VCaP (cell line): ENCODE results near the gene VPS39.

Source experiments
- H3K27ac ChIP-seq: fragments of 450-650 bp; 2 replicates; pipeline ENCODE4 v1.5.1; 2017
- TF ChIP-seq, protein P1 (sequence below): fragments of 450-650 bp; conservative IDR thresholded peaks from 2 replicates; pipeline ENCODE4 v1.5.1; 2017; ENCODE audit warnings: mild to moderate bottlenecking, moderate library complexity

The VPS39 gene

DNA sequence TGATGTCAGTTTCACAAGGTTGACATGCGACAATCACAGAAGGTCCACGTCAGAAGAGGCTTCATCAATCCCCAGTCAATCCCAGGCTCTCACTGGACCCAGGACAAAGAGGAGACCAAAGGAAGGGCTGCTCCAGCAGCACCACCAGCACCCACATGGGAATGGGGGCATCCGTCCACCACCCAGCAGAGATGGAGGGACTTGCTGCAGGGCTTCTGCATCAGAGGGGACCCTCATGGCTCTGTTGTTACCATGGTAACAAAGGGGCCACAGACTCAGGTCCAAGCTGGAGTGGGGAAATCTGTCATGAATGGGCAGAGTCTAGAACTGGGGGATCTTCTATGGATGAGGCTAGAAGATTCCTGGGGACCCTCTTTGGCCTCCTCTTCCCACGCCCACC lies 64.7 kb downstream of the VPS39 start:
- H3K27ac ChIP-seq, result no peak overlapping the region
- TF ChIP-seq, protein P1, sequence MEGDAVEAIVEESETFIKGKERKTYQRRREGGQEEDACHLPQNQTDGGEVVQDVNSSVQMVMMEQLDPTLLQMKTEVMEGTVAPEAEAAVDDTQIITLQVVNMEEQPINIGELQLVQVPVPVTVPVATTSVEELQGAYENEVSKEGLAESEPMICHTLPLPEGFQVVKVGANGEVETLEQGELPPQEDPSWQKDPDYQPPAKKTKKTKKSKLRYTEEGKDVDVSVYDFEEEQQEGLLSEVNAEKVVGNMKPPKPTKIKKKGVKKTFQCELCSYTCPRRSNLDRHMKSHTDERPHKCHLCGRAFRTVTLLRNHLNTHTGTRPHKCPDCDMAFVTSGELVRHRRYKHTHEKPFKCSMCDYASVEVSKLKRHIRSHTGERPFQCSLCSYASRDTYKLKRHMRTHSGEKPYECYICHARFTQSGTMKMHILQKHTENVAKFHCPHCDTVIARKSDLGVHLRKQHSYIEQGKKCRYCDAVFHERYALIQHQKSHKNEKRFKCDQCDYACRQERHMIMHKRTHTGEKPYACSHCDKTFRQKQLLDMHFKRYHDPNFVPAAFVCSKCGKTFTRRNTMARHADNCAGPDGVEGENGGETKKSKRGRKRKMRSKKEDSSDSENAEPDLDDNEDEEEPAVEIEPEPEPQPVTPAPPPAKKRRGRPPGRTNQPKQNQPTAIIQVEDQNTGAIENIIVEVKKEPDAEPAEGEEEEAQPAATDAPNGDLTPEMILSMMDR, result no peak

DNA sequence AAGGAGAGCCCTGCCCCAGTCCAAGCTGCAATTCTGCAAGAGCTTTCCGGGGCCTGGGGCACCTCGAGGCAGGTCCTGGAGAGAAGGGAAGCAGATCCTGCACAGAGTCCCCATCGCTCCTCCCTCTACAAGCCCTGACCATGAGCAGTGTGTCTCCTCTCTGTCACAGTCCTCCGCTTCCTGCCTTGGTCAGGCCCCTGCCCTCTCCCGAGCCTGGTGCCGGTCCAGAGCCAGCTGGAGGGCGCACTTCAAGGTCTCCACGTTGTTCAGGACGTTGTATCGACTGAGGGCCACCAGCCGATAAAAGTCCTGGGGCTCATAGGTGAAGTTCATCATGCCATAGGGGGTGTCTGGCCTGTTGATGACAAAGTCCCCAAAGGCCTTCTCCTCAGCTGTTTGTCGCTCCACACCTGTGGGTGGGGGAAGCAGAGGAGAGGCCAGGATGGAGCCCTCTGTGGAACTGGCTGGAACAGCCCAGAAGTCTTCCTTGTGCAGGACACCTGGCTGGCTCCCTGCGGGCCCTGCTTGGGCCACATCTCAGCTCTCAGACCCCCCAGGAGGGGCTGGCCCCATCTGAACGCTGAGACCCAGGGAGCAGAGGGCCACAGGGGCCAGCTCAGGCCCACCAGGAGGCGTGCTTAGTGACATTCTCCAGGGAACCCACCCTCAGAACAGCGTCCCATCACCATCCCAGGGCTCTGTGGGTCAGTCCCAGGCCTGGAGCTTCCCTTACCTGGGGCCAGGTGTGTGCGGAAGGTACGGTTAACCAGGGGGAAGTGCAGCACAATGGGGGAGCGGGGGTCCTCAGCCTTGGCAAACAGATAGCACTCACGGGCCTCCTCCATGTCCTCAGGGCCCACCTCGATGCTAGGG lies 66.1 kb downstream of the VPS39 start:
- TF ChIP-seq, protein P1, result no peak
- no peak overlapping the region for H3K27ac ChIP-seq

DNA sequence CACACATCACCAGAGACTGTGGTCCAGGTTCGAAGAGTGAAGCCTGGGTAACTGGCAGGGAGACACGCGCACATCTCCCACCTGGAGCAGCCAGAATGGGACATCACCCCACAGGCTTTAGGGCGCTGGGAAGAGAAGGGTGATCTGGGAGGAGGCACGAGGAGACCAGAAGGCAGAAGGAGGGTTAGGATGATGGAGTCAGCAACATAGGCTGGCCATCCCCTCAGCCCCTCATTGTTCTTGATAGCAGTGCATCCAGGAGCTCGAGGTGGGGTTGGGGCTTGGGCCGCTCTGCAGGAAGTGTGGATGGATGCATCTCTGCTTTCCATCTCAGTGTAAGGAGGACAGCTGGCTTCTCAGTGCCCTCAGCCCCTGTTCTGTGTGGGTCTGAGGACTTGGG lies 66.9 kb downstream of the VPS39 start:
- TF ChIP-seq, protein P1, result no peak

DNA sequence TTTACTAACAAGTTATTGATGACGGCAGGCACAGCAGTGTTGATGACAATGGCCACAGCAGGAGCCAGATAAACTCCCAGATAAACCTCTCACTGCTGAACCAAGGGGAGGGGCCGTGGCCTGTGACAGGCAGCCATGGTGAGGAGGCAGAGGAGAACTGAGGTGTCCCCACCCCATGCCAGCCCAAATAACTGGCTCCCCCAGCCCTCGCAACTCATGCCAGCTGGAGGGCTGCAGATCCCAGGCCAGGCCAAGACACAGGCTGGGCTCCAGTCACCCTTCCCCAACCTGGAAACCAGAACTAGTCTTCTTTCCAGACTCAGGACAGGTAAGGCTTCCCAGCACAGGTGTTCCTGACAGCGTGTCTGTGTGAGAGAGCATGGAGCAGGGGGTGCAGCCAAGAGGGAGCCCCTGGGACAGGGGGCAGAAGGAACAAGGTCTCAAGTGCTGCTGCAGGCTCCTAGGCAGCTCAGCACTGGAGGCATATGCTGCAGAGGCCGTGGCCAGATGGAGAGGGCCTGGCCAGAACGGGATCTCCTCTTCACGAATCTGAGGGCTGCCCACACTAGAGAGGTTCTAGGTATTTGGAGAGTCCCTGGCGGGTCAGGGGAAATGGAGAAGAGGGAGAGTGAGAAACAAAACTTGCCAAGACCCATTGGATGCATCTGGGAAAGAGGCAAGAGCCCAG lies 67.6 kb downstream of the VPS39 start:
- TF ChIP-seq, protein P1, result no peak
- H3K27ac ChIP-seq, result no peak overlapping the region

More for the DNA sequence above, 66.9 kb downstream of the VPS39 start:
- no peak overlapping the region for H3K27ac ChIP-seq

DNA sequence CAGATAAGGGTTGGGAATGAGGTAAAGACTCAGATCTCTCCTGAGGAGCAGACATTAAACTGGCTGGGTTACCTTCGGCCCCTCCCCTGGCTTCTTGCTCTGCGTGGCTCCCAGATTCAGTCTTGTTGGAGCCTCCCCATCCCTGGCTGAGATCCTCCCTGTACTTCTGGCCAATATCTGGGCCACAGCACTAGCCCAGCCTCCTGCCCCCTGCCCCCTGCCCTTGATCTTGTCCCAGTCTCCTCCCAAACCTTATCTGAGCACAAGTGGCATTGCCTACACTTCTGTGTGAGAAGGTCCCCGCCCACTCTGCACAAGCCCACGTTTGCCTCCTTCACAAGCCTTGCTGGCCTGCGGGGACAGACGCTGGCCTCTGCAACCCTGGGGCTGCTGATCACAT lies 68.5 kb downstream of the VPS39 start:
- TF ChIP-seq, protein P1, result no peak
- H3K27ac ChIP-seq, result no peak overlapping the region

DNA sequence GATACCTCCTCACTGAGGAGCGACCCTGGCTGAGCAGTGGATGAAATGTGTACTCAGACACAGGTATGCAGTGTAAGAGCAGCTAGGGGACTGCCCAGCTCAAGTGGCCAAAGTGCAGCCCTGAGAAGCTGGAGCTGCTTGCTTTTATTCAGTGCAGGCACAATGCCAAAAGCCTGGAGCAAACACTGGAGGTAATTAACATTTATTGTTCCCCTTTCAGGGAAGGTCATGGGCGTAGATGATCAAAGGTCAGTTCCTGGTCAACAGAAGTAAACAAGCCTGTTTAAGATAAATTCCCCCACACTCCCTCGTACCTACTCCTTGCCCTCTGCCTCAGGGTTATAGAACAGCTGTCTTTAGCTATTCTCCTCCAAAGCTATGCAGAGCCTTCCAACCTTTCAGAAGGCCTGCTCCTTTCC lies 69.1 kb downstream of the VPS39 start:
- H3K27ac ChIP-seq, result no peak overlapping the region
- TF ChIP-seq, protein P1, result no peak

DNA sequence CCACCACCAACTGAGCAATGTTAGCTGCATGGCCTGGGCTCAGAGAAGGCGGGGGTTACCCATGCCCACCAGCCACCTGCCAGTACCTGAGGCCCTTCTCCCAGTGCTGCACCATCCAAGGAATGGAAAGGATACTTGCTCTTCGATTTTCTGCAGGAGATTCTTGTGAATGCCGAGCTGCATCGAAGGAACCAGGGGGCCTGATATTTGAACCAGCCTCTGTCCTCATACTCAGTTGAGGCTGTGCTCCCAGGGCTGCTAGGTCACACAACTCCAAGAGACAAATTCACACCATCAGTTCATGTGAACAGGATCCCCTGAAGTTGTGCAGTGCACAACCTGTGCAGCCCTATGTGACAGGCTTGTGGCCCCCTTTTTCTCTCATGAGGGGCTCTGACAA lies 69.7 kb downstream of the VPS39 start:
- TF ChIP-seq, protein P1, result no peak
- H3K27ac ChIP-seq, result no peak overlapping the region
